ENCODE results near the gene SUPT4H1.
"Not testable (repeated sequence)": the region's sequence is repeated elsewhere in the genome, so short reads cannot be mapped to it uniquely, and the experiment has no call there.

SUPT4H1 gene

DNA sequence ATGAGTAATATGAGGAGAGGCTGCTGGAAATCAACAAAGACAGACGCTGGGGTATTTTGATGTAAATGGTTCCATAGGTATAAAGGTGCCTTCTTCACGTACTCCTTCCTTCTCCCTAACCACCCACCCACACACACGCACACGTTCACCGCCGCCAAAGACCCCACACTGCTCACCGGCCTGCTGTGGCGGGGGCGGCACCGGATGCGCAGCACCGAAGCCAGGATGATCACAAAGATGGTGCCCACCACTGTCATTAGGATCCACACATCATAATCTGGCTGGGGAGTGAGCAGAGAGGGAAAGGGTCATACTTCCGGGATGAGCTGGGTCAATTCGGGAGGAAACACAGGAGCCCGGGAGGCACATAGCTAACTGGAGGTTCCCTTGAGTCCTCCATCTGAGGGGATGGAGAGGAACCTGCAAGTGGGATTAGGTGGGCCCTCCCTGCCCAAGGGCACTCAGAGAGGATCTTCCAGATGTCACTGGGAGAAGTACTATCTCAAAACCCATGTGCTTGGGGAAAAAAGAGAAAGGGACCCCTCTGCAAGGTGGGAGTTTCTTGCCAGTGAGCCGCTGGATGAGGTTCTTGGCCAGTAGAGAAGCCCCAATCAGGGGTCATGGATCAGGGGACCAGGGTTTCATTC lies 10.5 kb upstream of the SUPT4H1 start:
- DNase-seq: no peak

DNA sequence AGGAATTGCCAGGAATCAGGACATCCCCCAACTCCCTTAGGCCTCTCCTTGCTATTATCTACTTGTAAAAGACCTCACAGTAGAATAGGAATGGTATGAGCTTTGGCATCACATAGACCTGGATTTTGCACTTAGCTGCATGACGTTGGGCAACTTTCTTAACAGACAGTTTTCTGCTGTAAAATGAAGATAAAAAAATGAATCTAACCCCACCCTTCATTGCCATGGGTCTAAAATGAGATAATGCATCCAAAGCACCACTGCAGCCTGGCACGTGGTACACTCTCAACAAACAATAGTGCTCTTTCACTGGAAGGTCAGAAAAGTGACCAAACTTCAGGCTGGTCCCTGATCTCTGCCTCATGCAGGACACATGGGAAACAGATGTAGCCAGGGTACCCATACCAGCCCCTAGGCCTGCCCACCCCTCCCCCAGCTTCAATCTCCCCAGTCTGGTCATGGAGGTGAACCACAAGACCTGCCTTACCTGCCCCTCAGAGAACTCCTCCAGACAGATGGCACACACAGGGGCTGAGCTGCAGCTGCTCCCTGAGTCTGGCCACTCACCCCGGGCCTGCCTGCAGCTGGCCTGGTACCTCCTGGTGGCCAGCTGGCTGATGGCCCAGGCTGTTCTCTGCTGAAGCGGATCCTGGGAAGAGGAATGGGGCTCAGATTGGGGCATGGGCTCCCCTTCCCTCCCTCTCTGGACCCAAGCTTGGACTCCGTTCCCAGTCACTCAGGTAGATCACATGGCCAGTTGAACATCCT lies 8.5 kb upstream of the SUPT4H1 start:
- DNase-seq: no peak

DNA sequence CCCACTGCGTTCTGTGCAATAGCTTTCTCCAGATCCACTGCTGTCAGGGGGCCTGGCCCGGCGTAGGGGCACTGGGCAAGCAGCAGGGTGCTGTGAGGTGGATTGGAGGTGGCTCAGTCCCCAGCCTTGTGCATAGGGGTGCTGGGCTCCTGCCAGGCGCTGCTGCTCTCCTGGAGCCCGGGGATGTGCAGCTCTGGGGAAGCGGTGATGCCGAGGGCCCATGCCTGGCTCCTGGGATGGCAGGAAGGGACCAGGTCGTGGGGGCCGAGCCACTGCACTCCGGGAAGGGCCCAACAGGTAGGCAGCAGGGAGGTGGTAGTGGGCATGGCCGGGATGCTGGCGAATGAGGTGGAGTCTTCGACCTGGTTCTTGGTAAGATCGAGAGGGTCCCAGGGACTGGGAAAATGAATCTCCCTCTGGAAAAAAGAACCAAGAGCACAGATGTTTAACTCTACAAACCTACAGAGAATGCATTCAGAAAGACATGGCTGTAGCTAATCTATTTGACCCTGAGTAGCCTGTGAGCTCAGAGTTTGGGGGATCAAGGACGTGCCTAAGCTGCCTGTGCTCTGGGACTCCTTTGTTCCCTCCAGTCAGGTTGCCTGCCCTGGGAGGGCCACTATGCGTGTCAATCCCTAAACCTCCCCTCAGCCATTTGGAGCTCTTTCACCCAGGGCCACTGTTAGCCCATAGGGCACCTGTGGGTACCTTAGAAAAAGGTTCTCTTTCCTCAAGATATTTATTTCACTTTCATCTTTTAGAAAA lies 6.6 kb upstream of the SUPT4H1 start:
- DNase-seq: no peak

DNA sequence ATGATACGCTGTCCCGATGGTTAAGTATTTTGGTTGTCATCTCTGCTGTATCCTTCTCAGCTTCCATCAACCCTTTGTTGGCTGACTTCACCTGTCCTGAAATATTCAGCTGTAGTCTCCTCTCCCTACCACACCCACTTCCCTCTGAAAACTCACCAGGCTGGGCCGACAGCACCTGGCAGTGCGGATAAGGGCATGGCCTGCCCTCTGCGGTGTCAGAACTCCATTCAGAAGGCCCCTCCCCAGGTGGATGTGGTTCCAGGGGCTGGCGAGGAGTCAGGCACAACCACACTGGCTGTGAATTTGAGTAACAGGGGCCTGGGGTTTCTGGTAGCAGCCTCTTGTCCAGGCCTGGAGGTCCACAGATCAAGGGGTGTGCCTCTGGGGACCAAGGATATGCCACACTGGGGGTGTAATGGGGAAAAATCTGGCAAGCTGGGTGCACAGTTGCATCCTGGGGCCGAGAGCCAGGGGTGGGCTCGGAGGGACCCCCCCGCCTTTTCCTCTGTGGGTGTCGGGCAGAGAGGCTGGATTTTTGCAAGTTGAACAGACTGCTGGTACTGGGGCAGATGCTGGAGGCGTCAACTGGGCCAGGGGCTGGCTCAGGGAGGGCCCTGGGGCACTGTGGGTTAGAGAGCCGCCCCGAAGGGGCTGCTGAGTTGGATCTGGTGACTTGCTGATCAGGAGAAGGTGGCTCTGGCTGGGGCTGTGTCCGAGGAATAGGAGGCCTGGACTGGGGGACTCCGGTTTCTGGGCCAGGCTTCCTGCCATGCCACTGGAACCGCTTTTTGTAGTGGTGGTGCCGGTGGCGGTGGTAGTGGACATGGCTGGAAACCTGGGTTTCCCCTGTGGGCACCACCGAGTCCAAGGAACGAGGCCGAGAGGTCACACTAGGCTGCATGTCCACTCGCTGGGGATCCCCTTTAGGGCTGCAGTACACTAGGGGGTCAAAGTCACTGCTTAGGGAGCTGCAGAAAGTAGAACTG lies 5.6 kb upstream of the SUPT4H1 start:
- DNase-seq: no peak

DNA sequence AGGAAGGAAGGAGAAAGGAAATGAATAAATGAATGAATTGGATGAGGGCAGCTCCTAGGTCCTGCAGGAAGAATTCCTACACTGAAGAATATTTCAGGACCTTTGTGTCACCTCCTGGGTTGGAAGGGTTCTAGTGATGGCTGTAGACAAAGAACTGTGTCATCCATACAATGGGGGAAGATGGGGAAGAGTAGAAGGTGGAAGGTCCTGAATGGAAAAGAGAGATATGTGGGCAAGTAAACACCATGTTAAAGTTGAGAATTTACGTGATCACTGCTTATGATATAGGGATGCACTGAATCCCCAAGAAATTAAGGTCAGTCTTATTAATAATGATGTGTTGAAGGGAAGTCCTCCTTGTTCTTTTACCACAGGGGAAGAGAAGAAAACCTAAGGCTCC lies 4.2 kb upstream of the SUPT4H1 start:
- DNase-seq: no peak

DNA sequence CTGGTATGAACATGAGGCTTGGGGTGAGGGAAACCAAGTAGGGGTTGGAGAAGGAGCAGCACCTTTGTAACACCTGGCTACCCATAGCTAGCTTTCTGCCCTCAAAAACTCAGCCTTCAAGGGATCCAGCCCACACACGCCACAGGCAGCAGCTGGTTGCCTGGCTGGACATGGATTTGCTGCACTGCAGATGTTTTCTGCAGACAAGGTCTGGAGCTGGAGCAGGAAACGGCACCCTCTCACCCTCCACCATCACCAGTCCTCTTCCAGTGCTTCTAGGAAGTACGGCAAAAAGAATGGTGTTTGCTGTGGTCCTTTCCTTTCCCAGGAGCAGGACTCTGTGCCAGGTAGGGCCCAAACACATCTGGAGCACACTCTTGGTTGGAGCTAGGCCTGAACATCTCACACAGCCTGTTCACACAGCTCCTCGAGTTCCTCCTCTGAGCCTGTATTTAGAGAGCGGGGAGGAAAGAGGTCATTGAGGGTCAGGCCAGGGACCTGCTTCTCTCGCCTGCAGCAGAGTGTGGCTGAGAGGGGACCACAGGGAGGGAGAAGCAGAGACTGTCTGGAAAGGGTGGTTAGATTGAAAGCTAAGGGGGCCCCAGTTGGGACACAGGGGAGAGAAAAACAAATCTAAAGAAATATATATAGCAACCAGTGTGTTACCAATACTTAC lies 2.7 kb upstream of the SUPT4H1 start:
- DNase-seq: no peak

DNA sequence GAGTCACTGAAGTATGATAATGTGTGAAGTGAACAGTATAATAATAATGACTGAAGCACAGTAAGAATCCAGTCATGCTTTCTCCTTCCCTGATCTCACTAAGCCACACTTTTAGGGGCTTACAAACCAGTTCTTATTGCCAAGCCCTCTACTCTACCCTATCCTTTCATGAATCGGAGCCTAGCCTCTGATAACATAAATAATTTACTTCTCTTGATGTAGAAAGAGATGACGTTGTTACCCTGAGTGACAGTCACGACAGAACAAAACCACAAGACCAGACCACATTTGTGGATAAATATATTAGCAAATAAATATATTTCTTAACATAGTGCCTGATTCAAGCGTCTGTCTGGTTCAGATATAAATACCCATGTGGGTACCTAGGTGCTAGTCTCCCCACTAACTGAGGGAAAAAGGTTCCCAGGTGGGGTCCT lies 1.4 kb upstream of the SUPT4H1 start:
- DNase-seq: no peak

DNA sequence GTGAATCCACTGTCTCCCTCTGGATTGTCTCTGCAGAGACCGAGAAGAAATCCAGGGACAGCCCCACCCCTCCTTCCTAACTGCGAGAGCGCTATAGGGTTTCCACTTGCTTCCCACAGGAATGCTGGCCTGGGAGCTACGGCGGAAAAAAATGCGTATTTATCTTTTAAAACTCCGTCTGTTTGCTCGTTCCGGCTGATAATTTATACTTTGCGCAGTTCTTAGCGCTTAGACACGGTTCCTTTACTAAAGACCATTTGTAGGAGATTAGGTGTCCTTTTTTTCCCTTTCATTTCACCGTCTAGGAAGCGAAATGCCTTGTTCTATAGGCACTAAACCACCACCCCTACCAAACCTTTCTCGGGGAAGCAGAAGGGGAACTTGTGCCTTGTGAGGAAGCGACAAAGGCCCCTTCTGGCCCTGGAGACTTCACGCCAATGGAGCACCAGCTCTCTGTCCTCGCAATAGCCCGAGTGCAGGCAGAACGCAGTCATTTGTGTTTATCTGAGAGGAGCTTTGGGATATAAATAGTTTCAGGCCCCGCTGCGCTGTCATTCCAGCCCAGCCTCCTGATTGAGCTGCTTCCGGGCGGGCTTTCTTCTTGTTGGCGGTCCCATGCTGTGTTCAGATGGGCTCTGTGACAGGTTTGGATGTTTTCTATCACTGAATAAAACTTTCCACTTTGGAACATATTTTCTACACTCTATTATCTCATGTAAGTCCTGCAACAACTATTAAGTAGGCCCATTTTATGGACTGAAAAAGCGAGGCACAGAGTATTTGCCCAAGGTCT lies 791 bp upstream of the SUPT4H1 start:
- DNase-seq: peak; percentile 47

DNA sequence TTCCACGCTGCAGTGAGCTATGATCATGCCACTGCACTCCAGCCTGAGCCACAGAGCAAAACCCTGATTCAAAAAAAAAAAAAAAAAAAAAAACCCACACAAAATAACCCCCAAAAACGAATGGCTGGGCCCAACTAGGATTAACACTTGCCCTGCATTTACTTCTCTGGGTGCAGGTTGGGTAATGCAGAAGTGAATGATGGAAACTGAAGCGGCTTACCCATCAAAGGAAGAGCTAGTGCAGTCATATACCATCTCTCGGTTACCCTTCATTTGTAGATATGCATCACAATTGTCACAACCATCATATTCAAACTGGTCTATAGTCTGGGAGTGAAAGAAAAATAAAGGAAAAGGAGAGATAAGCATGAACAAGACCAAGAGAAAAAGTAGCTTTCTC lies 819 bp downstream of the SUPT4H1 start:
- no peak for DNase-seq

DNA sequence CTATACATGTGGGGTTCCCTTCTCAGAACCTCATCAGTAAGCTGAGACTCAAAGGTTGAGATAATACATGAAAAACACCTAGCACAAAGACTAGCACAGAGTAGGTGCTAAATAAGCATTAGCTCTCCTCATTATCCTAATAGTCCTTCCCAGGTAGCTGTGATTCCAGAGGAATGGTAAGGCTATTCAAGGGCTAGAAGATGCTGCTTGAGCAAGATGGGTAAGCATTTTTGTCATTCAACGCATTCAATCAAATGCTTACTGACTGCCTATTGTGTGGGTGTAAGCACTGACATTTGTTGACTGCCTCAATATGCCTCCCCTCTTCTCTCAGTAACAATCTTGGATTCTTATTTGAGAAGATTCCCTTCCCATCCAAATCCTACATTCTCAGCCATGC lies 4.0 kb downstream of the SUPT4H1 start:
- no peak for DNase-seq

DNA sequence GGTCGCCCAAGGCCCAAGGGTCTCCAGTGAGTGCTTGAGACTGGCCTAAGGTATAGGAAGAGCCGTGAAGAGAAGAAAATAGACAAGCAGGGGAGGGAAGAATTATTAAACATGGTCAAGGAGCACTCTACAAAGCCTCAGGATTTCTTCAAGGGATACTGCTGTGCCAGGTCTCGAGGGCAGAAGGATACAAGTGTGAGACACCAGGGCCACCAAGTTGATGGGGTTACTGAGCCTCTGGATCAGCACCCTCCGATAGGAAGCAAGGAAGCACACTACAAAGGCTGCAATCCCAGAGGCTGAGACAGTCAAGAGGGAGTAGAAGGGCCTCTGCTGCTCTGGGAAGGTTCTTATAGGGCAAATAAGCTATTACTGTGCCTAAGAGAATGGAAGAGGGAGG lies 6.5 kb downstream of the SUPT4H1 start:
- no peak for DNase-seq

DNA sequence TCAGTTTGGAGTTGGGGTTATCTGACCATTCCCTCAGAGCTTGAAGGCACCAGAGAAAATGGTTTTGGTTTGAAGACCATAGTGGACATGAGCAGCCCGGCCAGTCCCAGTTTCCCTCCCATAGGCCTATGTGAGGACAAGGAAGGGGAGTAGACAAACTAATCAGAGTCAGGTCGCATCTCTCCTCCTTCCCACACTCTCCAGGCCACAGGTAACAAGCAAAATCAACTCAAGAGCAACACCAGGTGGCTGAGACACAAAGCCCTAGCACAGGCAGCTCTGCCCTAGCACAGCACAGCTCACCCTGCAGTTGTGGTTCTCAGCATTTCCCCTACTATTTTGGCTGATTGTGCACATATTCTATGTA lies 7.2 kb downstream of the SUPT4H1 start:
- DNase-seq: peak; percentile 19

DNA sequence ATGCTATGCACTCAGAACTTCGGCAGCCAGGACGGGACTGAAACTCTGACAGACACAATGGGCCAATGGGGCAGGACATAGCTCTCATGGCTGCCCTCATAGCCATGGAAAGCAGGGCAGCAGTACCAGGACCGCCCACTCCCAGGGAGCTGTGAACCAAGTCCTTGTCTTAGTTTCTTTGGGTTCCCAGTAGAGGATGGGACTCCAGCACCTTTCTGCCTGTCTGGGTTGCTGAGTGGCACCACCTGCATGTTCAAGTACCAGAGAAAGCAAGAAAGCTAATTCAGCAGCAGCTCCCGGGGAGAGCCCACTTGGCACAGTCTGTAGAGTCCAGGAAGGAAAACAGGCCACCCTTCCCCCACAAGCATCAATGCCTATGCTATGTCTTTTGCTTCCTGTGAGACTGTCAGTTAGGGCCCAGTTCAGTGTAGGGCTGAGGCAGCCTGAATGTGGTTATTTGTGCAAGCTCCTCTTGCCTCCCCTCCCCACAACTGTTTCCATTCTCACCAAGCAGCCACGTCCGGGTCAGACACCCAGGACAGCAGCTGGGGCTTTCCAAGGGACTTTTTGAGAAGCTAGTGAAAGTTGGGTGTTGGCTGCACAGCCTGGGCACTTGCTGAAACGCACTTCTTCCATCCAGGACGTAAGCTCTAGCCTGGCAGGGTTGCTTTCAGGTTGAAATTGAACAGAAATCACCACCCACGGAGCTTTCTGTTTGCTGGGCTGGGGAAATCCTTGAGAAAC lies 7.8 kb downstream of the SUPT4H1 start:
- peak; percentile 96 for DNase-seq

DNA sequence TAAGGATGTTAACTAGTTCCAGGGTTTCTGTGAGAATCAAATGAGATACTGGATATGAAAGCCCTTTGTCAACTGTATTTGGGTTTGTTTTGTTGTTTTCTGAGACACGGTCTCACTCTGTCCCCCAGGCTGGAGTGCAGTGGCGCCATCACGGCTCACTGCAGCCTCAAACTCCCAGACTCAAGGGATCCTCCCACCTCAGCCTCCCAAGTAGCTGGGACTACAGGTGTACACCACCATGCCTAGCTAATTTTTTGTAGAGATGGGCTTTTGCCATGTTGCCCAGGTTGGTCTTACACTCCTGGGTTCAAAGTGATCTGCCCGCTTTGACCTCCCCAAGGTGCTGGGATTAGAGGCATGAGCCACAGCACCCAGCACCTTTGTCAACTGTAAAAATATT lies 8.9 kb downstream of the SUPT4H1 start:
- no peak for DNase-seq

DNA sequence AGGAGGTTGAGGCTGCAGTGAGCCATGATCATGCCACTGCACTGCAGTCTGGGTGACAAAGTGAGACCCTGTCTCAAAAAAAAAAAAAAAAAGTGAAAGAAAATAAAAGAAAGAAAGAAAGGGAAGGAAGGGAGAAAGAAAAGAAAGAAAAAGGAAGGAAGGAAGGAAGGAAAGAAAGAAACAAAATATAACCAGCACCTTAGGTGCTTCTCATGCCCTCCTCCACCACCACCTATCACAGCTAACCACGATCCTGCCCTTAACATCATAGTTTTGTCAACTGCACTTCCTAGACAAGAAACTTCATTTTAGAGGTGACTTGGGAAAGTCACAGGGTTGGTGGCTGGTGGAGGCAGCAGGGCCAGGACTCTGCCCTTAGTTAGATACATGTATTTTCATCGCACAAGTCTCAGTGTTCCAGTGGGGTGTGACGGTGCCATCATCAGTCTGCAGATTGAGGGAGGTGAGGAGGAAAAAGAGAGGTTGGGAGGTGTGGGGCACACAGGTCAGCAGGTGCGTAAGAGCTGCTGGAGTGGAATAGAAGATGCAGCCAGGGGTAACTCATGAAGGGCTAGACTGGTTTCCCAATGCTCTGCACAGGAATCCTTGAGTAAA lies 10.0 kb downstream of the SUPT4H1 start:
- DNase-seq: no peak

DNA sequence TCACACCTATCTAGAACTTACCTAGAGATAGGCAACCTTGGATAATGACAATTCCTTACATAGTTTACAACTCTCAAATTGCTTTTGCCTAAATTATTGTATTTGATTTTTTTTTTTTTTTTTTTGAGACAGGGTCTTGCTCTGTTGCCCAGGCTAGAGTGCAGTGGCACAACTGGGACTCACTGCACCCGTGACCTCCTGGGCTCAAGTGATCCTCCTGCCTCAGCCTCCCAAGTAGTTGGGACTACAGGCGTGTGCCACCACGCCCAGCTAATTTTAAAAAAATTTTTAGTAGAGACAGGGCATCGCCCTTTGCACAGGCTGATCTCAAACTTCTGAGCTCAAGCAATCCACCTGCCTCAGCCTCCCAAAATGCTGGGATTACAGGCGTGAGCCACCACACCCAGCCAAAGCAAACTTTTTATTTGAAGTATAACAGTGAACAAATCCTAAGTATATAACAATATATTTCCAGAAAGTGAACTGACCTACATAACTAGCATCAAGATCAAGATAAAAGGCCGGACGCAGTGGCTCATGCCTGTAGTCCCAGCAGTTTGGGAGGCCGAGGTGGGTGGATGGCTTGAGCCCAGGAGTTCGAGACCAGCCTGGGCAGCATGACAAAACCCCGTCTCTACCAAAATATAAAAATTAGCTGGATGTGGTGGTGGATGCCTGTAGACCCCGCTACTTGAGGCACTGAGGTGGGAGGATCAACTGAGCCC lies 10.7 kb downstream of the SUPT4H1 start:
- not testable (repeated sequence) for DNase-seq

DNA sequence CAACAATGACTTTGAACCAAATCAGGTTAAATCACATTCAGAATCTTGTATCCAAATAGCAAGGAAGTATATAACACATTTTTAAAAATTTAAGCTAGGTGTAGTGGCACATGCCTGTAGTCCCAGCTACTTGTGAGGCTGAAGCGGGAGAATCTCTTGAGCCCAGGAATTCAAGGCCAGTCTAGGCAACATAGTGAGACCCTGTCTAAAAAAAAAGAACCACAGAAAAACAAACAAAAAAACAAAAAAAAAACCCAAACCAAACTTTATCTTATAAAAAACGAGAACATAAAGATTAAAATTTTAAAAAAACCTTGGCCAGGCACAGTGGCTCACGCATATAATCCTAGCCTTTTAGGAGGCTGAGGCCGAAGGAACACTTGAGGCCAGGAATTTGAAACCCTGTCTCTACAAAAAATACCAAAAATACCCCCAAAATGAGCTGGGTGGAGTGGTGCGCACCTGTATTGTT lies 11.6 kb downstream of the SUPT4H1 start:
- no peak for DNase-seq

DNA sequence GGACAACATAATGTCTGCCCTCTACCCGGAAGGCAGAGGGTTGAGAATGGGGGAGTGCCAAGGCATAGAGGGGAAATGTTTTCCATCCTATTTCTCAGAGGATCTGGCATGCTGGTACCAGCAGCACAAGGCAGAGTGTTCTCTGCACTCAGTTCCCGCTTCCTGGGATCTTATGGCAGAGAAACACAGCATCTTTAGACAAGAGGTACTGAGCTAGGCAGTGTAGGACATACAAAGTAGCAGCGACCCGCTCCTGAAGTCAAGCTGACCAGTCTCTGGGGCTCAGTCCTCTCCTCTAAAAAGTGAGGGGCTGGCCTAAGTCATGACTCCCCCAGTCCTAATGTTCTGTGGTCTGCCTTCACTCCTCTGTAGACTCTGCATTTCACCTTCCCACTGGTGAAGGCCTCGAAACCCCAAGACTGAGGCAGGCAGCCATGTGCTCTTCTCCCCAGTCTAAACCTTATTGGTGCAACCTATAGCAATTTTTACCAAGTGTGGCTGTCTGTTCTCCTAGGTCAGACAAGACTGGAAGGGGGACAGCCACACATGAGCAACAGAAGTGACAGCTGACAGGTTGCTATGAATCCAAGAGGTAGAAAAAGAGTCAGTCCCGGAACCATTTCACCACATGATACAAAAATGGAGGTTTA lies 12.1 kb downstream of the SUPT4H1 start:
- DNase-seq: no peak

Data from GF-D8 (cell line).